ENCODE measurements around the gene TRIM26. TPM values are rescaled to one million over a fixed set of nuclear protein-coding genes. Genes with fewer than 3 reads are reported as not detected.

Gene TRIM26
- total and polyA plus RNA-seq, 2 of the 13 experiments (the other 11 are each of a cell fraction or from before 2014, with no cell fraction given), result 27.1 to 38.7 TPM

DNA sequence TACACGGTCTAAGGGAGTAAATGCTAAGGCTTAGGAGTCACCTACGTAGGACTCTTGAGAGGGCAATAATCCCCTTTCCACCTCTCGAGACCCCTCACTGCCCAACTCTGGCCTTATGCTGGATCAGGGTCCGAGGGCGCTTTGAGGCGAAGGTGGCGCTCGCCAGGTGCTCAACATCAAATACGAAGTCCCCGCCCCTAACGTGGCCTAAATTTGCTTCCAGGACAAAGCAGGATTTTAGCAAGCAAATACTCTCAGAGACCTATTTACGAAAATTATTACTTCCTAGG is 406 bp upstream of the TRIM26 start (continued):
- TF ChIP-seq ZSCAN30 (CRISPR knock-in tag; IDR thresholded peaks at IDR 0.05) (no peak), ZNF251 (CRISPR knock-in tag; IDR thresholded peaks at IDR 0.05) (no peak), ZNF781 (CRISPR knock-in tag; IDR thresholded peaks at IDR 0.05; ENCODE audit: borderline replicate concordance, not compliant biosample characterization) (no peak), HES4 (CRISPR knock-in tag; IDR thresholded peaks at IDR 0.05; ENCODE audit: borderline replicate concordance) (no peak), ZNF780A (CRISPR knock-in tag; IDR thresholded peaks at IDR 0.05) (0 out of 2 replicates have a peak, but pooled peaks have one; percentile 52), NBN (conservative IDR thresholded peaks at IDR 0.05) (no peak), YY1 (IDR thresholded peaks at IDR 0.05; ENCODE audit: insufficient read depth, insufficient replicate concordance, low read depth, low read length) (no peak), PTBP1 (IDR thresholded peaks at IDR 0.05; ENCODE audit: low read depth, low read length, poor library complexity, severe bottlenecking) (no peak), PCBP1 (IDR thresholded peaks at IDR 0.05; ENCODE audit: borderline replicate concordance, low read depth, low read length) (no peak), ZNF7 (CRISPR knock-in tag; IDR thresholded peaks at IDR 0.05) (no peak), HNRNPUL1 (IDR thresholded peaks at IDR 0.05; ENCODE audit: low read depth, low read length) (no peak), ZNF501 (CRISPR knock-in tag; IDR thresholded peaks at IDR 0.05) (no peak), ZNF746 (CRISPR knock-in tag; IDR thresholded peaks at IDR 0.05) (no peak), ZNF510 (CRISPR knock-in tag; IDR thresholded peaks at IDR 0.05; ENCODE audit: low read depth) (no peak), FLYWCH1 (CRISPR knock-in tag; IDR thresholded peaks at IDR 0.05) (no peak), KDM5B (CRISPR knock-in tag; IDR thresholded peaks at IDR 0.05; ENCODE audit: borderline replicate concordance) (peak; percentile 13; the same call in 1 of the 2 replicates), PAF1 (CRISPR knock-in tag; IDR thresholded peaks at IDR 0.05) (no peak), SMARCE1 (IDR thresholded peaks at IDR 0.05; ENCODE audit: borderline replicate concordance) (no peak), ZNF562 (CRISPR knock-in tag; IDR thresholded peaks at IDR 0.05; ENCODE audit: borderline replicate concordance) (no peak), HHEX (CRISPR knock-in tag; IDR thresholded peaks at IDR 0.05) (no peak), ATF1 (CRISPR knock-in tag; IDR thresholded peaks at IDR 0.05) (peak; percentile 53; the same call in 1 of the 2 replicates)
- TF ChIP-seq, protein P1, sequence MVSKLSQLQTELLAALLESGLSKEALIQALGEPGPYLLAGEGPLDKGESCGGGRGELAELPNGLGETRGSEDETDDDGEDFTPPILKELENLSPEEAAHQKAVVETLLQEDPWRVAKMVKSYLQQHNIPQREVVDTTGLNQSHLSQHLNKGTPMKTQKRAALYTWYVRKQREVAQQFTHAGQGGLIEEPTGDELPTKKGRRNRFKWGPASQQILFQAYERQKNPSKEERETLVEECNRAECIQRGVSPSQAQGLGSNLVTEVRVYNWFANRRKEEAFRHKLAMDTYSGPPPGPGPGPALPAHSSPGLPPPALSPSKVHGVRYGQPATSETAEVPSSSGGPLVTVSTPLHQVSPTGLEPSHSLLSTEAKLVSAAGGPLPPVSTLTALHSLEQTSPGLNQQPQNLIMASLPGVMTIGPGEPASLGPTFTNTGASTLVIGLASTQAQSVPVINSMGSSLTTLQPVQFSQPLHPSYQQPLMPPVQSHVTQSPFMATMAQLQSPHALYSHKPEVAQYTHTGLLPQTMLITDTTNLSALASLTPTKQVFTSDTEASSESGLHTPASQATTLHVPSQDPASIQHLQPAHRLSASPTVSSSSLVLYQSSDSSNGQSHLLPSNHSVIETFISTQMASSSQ (IDR thresholded peaks at IDR 0.05; ENCODE audit: low read depth), result no peak
- TF ChIP-seq, protein P1 (CRISPR knock-in tag; IDR thresholded peaks at IDR 0.05; ENCODE audit: borderline replicate concordance), result no peak
- TF ChIP-seq, protein P2, sequence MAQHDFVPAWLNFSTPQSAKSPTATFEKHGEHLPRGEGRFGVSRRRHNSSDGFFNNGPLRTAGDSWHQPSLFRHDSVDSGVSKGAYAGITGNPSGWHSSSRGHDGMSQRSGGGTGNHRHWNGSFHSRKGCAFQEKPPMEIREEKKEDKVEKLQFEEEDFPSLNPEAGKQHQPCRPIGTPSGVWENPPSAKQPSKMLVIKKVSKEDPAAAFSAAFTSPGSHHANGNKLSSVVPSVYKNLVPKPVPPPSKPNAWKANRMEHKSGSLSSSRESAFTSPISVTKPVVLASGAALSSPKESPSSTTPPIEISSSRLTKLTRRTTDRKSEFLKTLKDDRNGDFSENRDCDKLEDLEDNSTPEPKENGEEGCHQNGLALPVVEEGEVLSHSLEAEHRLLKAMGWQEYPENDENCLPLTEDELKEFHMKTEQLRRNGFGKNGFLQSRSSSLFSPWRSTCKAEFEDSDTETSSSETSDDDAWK (CRISPR knock-in tag; IDR thresholded peaks at IDR 0.05), result no peak
- TF ChIP-seq, protein P3, sequence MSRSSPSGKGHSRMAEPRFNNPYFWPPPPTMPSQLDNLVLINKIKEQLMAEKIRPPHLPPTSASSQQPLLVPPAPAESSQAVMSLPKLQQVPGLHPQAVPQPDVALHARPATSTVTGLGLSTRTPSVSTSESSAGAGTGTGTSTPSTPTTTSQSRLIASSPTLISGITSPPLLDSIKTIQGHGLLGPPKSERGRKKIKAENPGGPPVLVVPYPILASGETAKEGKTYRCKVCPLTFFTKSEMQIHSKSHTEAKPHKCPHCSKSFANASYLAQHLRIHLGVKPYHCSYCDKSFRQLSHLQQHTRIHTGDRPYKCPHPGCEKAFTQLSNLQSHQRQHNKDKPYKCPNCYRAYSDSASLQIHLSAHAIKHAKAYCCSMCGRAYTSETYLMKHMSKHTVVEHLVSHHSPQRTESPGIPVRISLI (CRISPR knock-in tag; IDR thresholded peaks at IDR 0.05; ENCODE audit: borderline replicate concordance), result no peak
